Gastroesophageal sphincter (tissue), 4 donors: ENCODE data around the gene NAALAD2. TPM values are rescaled to one million over a fixed set of nuclear protein-coding genes. Genes with fewer than 3 reads are reported as not detected.

Source experiments
- ATAC-seq: fragments of 150-250 bp; one replicate; pipeline ENCODE4 v1.9.1; 2016; ENCODE audit warnings: mild to moderate bottlenecking, moderate library complexity
- H3K27ac ChIP-seq, 4 donors: fragments of 200-600 bp; sonication (generic) in 3 of 4; 1 replicate in 3 of 4; 2 replicates in 1 of 4; pipeline ENCODE4 v1.5.1; 2016 to 2019
- H3K27me3 ChIP-seq: fragments of 200-600 bp; sonication (generic); one replicate; pipeline ENCODE4 v1.5.1; 2019
- H3K36me3 ChIP-seq, 2 donors: fragments of 200-600 bp; sonication (generic); one replicate each; pipeline ENCODE4 v1.5.1; 2019; ENCODE audit warnings: control low read depth in 1 of 2
- H3K4me1 ChIP-seq, 3 donors: fragments of 200-600 bp; sonication (generic); 1 replicate in 2 of 3; 2 replicates in 1 of 3; pipeline ENCODE4 v1.5.1; 2016 to 2019; ENCODE audit warnings: control low read depth in 2 of 3
- H3K4me3 ChIP-seq, 2 donors: fragments of 200-600 bp; sonication (generic); one replicate each; pipeline ENCODE4 v1.5.1; 2019; ENCODE audit warnings: mild to moderate bottlenecking in 1 of 2, moderate library complexity in 1 of 2
- H3K9me3 ChIP-seq, 3 donors: fragments of 200-600 bp; sonication (generic); one replicate each; pipeline ENCODE4 v1.5.1; 2017 to 2019; ENCODE audit warnings: control low read depth in 2 of 3
- CTCF ChIP-seq, 4 experiments: fragments of 200-600 bp in 2 of 4; fragments of 450-650 bp in 2 of 4; sonication (generic) in 1 of 4; IDR thresholded peaks; one replicate each; pipeline ENCODE4 v1.5.1; 2017 to 2019; ENCODE audit warnings: antibody characterized with exemption in 4 of 4, mild to moderate bottlenecking in 2 of 4, moderate library complexity in 2 of 4
- EP300 ChIP-seq: sonication (generic); formaldehyde crosslinking; IDR thresholded peaks from one replicate; pipeline ENCODE4 v1.6.1; 2017; ENCODE audit warnings: antibody characterized with exemption, mild to moderate bottlenecking
- POLR2A ChIP-seq, 2 donors: fragments of 450-650 bp; IDR thresholded peaks; one replicate each; pipeline ENCODE4 v1.6.1; 2017; ENCODE audit warnings: antibody characterized with exemption in 2 of 2, mild to moderate bottlenecking in 2 of 2, moderate library complexity in 1 of 2
- POLR2AphosphoS5 ChIP-seq: sonication (generic); formaldehyde crosslinking; IDR thresholded peaks from one replicate; pipeline ENCODE4 v1.6.1; 2017; ENCODE audit warnings: antibody characterized with exemption
- WGBS, 2 donors: methylation state at CpG; one replicate each; pipeline ENCODE4 v1.1.5; 2018; ENCODE audit warnings: low coverage in 1 of 2; 5-methylcytosine and 5-hydroxymethylcytosine counted together
- total RNA-seq, 4 donors: library from RNA; depleted of rRNA; stranded (reverse); fragments of >200 nt; gene quantifications; one replicate each; pipeline ENCODE4 v1.1.0, GENCODE V29; 2016

NAALAD2 gene
- total RNA-seq, 4 donors from 2014 or later, result 0.66 to 2.8 (median 1.7) TPM

- no peak overlapping the region for H3K4me3 ChIP-seq
- H3K9me3 ChIP-seq, result no peaks in the 10 kb centered on the region
- 100% methylated on average over 1 of the region's 1 CpG for WGBS, 2 donors
These were observed 41.6 kb downstream of the NAALAD2 start for GRCh38 chr11:90176069-90176468.

GRCh38 chr11:90178751-90179150 is 44.3 kb downstream of the NAALAD2 start:
- Histone ChIP-seq H3K9me3 (no peaks in the 10 kb centered on the region), H3K27me3 (no peaks in the 10 kb centered on the region), H3K4me1 (no peaks in the 10 kb centered on the region), H3K4me3 (no peak overlapping the region), H3K36me3 (no peaks in the 10 kb centered on the region), H3K27ac (no peak overlapping the region)
- ATAC-seq, result no peak
- TF ChIP-seq POLR2A (IDR thresholded peaks at IDR 0.05) (no peak), EP300 (no peak), CTCF (IDR thresholded peaks at IDR 0.05) (no peak), POLR2AphosphoS5 (no peak)
- WGBS, 2 donors, result 88 to 98% methylated on average over 2 of the region's 2 CpGs

More at GRCh38 chr11:90176069-90176468, 41.6 kb downstream of the NAALAD2 start:
- no peak for ATAC-seq
- Histone ChIP-seq H3K4me1 (no peaks in the 10 kb centered on the region), H3K36me3 (no peaks in the 10 kb centered on the region), H3K27me3 (no peaks in the 10 kb centered on the region), H3K27ac (no peak overlapping the region)
- TF ChIP-seq CTCF (IDR thresholded peaks at IDR 0.05) (no peak), POLR2A (IDR thresholded peaks at IDR 0.05) (no peak), EP300 (no peak), POLR2AphosphoS5 (no peak)

- Histone ChIP-seq H3K27ac (no peak overlapping the region), H3K9me3 (no peaks in the 10 kb centered on the region), H3K4me1 (no peaks in the 10 kb centered on the region), H3K36me3 (no peaks in the 10 kb centered on the region), H3K4me3 (no peak overlapping the region), H3K27me3 (no peaks in the 10 kb centered on the region)
- no peak for TF ChIP-seq POLR2AphosphoS5
- no peak for ATAC-seq
- 63 to 86% methylated on average over 2 of the region's 2 CpGs for WGBS, 2 donors
These were observed 45.5 kb downstream of the NAALAD2 start for GRCh38 chr11:90179923-90180322.

- Histone ChIP-seq H3K27ac (no peak overlapping the region), H3K27me3 (no peaks in the 10 kb centered on the region), H3K36me3 (peaks cover 0 to 5% of the 10 kb centered on the region in 2 donors), H3K4me3 (no peak overlapping the region), H3K9me3 (no peaks in the 10 kb centered on the region), H3K4me1 (no peaks in the 10 kb centered on the region)
- 89 to 97% methylated on average over 3 of the region's 3 CpGs for WGBS, 2 donors
- TF ChIP-seq CTCF (IDR thresholded peaks at IDR 0.05), result no peak
- no peak for TF ChIP-seq EP300
- no peak for TF ChIP-seq POLR2AphosphoS5
- TF ChIP-seq POLR2A (IDR thresholded peaks at IDR 0.05), result no peak
- ATAC-seq, result no peak
These were observed 53.4 kb downstream of the NAALAD2 start for GRCh38 chr11:90187839-90188238.

GRCh38 chr11:90189011-90189410 is 54.5 kb downstream of the NAALAD2 start:
- Histone ChIP-seq H3K4me1 (no peaks in the 10 kb centered on the region), H3K36me3 (peaks cover 0 to 5% of the 10 kb centered on the region in 2 donors), H3K9me3 (no peaks in the 10 kb centered on the region), H3K4me3 (no peak overlapping the region), H3K27me3 (no peaks in the 10 kb centered on the region), H3K27ac (no peak overlapping the region)
- WGBS, 2 donors, result 100% methylated on average over 2 of the region's 2 CpGs
- no peak for ATAC-seq
- TF ChIP-seq POLR2AphosphoS5 (no peak), CTCF (IDR thresholded peaks at IDR 0.05) (no peak), EP300 (no peak), POLR2A (IDR thresholded peaks at IDR 0.05) (no peak)
